Nephron (organoid): ENCODE data around the gene RNF222.
"Not testable (repeated sequence)": the region's sequence is repeated elsewhere in the genome, so short reads cannot be mapped to it uniquely, and the experiment has no call there.

Experiments
- H3K27ac Mint-ChIP-seq, 3 experiments: 2 replicates each; pipeline ENCODE4 v1.8.0; 2020; ENCODE audit warnings: mixed read lengths in 3 of 3, mild to moderate bottlenecking in 2 of 3, moderate library complexity in 1 of 3
- H3K27me3 Mint-ChIP-seq: 2 replicates; pipeline ENCODE4 v1.8.0; 2021; ENCODE audit warnings: low read depth, mild to moderate bottlenecking, moderate library complexity, mixed read lengths
- H3K36me3 Mint-ChIP-seq: 2 replicates; pipeline ENCODE4 v1.8.0; 2020; ENCODE audit warnings: low read depth, mixed read lengths
- H3K4me1 Mint-ChIP-seq: 2 replicates; pipeline ENCODE4 v1.8.0; 2020; ENCODE audit warnings: mixed read lengths
- H3K4me3 Mint-ChIP-seq, 3 experiments: 2 replicates each; pipeline ENCODE4 v1.8.0; 2020; ENCODE audit warnings: mild to moderate bottlenecking in 3 of 3, mixed read lengths in 3 of 3, moderate library complexity in 2 of 3
- H3K9me3 Mint-ChIP-seq: 2 replicates; pipeline ENCODE4 v1.8.0; 2020; ENCODE audit warnings: mixed read lengths
- CTCF ChIP-seq, 3 experiments: fragments of 200-600 bp; sonication (generic); IDR thresholded peaks; one replicate each; pipeline ENCODE4 v1.5.0; 2021; ENCODE audit warnings: antibody characterized with exemption in 3 of 3; ENCODE audit not compliant: unreplicated experiment in 3 of 3

The RNF222 gene

GRCh38 chr17:8402921-8403536 lies 5.4 kb upstream of the RNF222 start:
- peaks cover 29% of the 10 kb centered on the region for H3K27me3 Mint-ChIP-seq
- H3K9me3 Mint-ChIP-seq = no peaks in the 10 kb centered on the region
- no peak overlapping the region for H3K4me3 Mint-ChIP-seq
- H3K27ac Mint-ChIP-seq = no peak overlapping the region
- TF ChIP-seq CTCF (IDR thresholded peaks at IDR 0.05; ENCODE audit: unreplicated experiment in 3 of 3) = no peak
- H3K36me3 Mint-ChIP-seq = no peaks in the 10 kb centered on the region
- H3K4me1 Mint-ChIP-seq = no peaks in the 10 kb centered on the region

GRCh38 chr17:8401107-8401506 lies 3.5 kb upstream of the RNF222 start:
- Mint-ChIP-seq H3K36me3 (no peaks in the 10 kb centered on the region), H3K4me3 (no peak overlapping the region)

GRCh38 chr17:8398980-8399379 lies 1.4 kb upstream of the RNF222 start:
- peaks cover 57% of the 10 kb centered on the region for H3K27me3 Mint-ChIP-seq
- H3K9me3 Mint-ChIP-seq = no peaks in the 10 kb centered on the region
- TF ChIP-seq CTCF (IDR thresholded peaks at IDR 0.05; ENCODE audit: unreplicated experiment in 3 of 3) = no peak
- no peak overlapping the region for H3K4me3 Mint-ChIP-seq
- H3K36me3 Mint-ChIP-seq = no peaks in the 10 kb centered on the region
- peaks cover 8% of the 10 kb centered on the region for H3K4me1 Mint-ChIP-seq
- H3K27ac Mint-ChIP-seq = no peak overlapping the region

More at GRCh38 chr17:8401107-8401506, 3.5 kb upstream of the RNF222 start:
- TF ChIP-seq CTCF (IDR thresholded peaks at IDR 0.05; ENCODE audit: unreplicated experiment in 3 of 3) = no peak
- Mint-ChIP-seq H3K27me3 (peaks cover 47% of the 10 kb centered on the region), H3K4me1 (no peaks in the 10 kb centered on the region), H3K9me3 (no peaks in the 10 kb centered on the region), H3K27ac (no peak overlapping the region)

- H3K9me3 Mint-ChIP-seq, H3K36me3 Mint-ChIP-seq, H3K4me1 Mint-ChIP-seq, H3K4me3 Mint-ChIP-seq, H3K27ac Mint-ChIP-seq: not testable (repeated sequence)
- peaks cover 37% of the 10 kb centered on the region for H3K27me3 Mint-ChIP-seq
Measured at GRCh38 chr17:8394497-8394896, 3.1 kb downstream of the RNF222 start.

- Mint-ChIP-seq H3K9me3 (no peaks in the 10 kb centered on the region), H3K27ac (no peak overlapping the region), H3K27me3 (peaks cover 38% of the 10 kb centered on the region), H3K36me3 (no peaks in the 10 kb centered on the region), H3K4me3 (no peak overlapping the region), H3K4me1 (peaks cover 8% of the 10 kb centered on the region)
- TF ChIP-seq CTCF (IDR thresholded peaks at IDR 0.05; ENCODE audit: unreplicated experiment in 3 of 3) = no peak
Measured at GRCh38 chr17:8393470-8394231, 4.0 kb downstream of the RNF222 start.

GRCh38 chr17:8392674-8393469 lies 4.8 kb downstream of the RNF222 start:
- Mint-ChIP-seq H3K9me3 (no peaks in the 10 kb centered on the region), H3K27ac (no peak overlapping the region), H3K36me3 (no peaks in the 10 kb centered on the region), H3K27me3 (peaks cover 31% of the 10 kb centered on the region), H3K4me1 (peaks cover 8% of the 10 kb centered on the region), H3K4me3 (no peak overlapping the region)
- TF ChIP-seq CTCF (IDR thresholded peaks at IDR 0.05; ENCODE audit: unreplicated experiment in 3 of 3) = no peak
